Activated effector memory CD4-positive, alpha-beta T cell treated with anti-CD3 and anti-CD28 coated beads, Interleukin-2, amount 50 U/mL, for 16 hours (primary cell): ENCODE results near the gene STK10.
A peak's percentile ranks its signal among the peaks of the same experiment; 100 is the strongest.

Source experiments
- DNase-seq: peaks from one replicate; pipeline ENCODE4 v3.0.0-alpha.2; 2020

The STK10 gene

GRCh38 chr5:172085738-172086137, 102.3 kb downstream of the STK10 start:
- DNase-seq: peak; percentile 50

GRCh38 chr5:172082180-172082579, 105.8 kb downstream of the STK10 start:
- DNase-seq: no peak

- no peak for DNase-seq
Measured at GRCh38 chr5:172079876-172080275, 108.1 kb downstream of the STK10 start.

GRCh38 chr5:172078726-172079345, 109.2 kb downstream of the STK10 start:
- no peak for DNase-seq

GRCh38 chr5:172077664-172078425, 110.2 kb downstream of the STK10 start:
- DNase-seq: peak; percentile 38

- no peak for DNase-seq
Measured at GRCh38 chr5:172076761-172077244, 111.2 kb downstream of the STK10 start.

- DNase-seq: no peak
Measured at GRCh38 chr5:172075656-172076055, 112.4 kb downstream of the STK10 start.

- no peak for DNase-seq
Measured at GRCh38 chr5:172074896-172075295, 113.1 kb downstream of the STK10 start.

GRCh38 chr5:172071309-172071875, 116.6 kb downstream of the STK10 start:
- DNase-seq: no peak

- DNase-seq: peak; percentile 59
Measured at GRCh38 chr5:172065431-172066065, 122.5 kb downstream of the STK10 start.

- DNase-seq: peak; percentile 59
Measured at GRCh38 chr5:172064766-172065165, 123.3 kb downstream of the STK10 start.

- DNase-seq: peak; percentile 42
Measured at GRCh38 chr5:172064358-172064757, 123.7 kb downstream of the STK10 start.

- DNase-seq: peak; percentile 36
Measured at GRCh38 chr5:172063463-172064235, 124.4 kb downstream of the STK10 start.

- DNase-seq: no peak
Measured at GRCh38 chr5:172059661-172060100, 128.3 kb downstream of the STK10 start.

- DNase-seq: no peak
Measured at GRCh38 chr5:172058088-172058487, 129.9 kb downstream of the STK10 start.

- no peak for DNase-seq
Measured at GRCh38 chr5:172055996-172056395, 132.0 kb downstream of the STK10 start.

GRCh38 chr5:172055421-172055820, 132.6 kb downstream of the STK10 start:
- DNase-seq: no peak

GRCh38 chr5:172054611-172055153, 133.3 kb downstream of the STK10 start:
- no peak for DNase-seq

- DNase-seq: no peak
Measured at GRCh38 chr5:172052450-172053236, 135.4 kb downstream of the STK10 start.

GRCh38 chr5:172051643-172052339, 136.2 kb downstream of the STK10 start:
- DNase-seq: no peak

GRCh38 chr5:172050080-172050479, 137.9 kb downstream of the STK10 start:
- DNase-seq: no peak
